Chondrocyte (in vitro differentiated cells): ENCODE results near the gene VSTM5. TPM values are rescaled to one million over a fixed set of nuclear protein-coding genes. Genes with fewer than 3 reads are reported as not detected.

Source experiments
- DNase-seq: peaks from one replicate; pipeline ENCODE4 v3.0.0; 2021; ENCODE audit warnings: mixed read lengths, low spot score
- H3K27ac Mint-ChIP-seq: one replicate; pipeline ENCODE4 v1.8.0; 2021; ENCODE audit warnings: mild to moderate bottlenecking, moderate library complexity, mixed read lengths; ENCODE audit not compliant: unreplicated experiment
- H3K27me3 Mint-ChIP-seq: 2 replicates; pipeline ENCODE4 v1.8.0; 2021; ENCODE audit warnings: low read depth, mixed read lengths
- H3K36me3 Mint-ChIP-seq: 2 replicates; pipeline ENCODE4 v1.8.0; 2021; ENCODE audit warnings: low read depth, mixed read lengths
- H3K4me1 Mint-ChIP-seq: 2 replicates; pipeline ENCODE4 v1.8.0; 2021; ENCODE audit warnings: low read depth, mild to moderate bottlenecking, mixed read lengths
- H3K4me3 Mint-ChIP-seq: one replicate; pipeline ENCODE4 v1.8.0; 2021; ENCODE audit warnings: mild to moderate bottlenecking, moderate library complexity, mixed read lengths; ENCODE audit not compliant: unreplicated experiment
- H3K9me3 Mint-ChIP-seq: 2 replicates; pipeline ENCODE4 v1.8.0; 2021; ENCODE audit warnings: low read depth, mixed read lengths
- total RNA-seq: library from RNA; stranded (reverse); gene quantifications from 3 replicates; pipeline ENCODE4 v1.2.1, GENCODE V29; 2021
- TF ChIP-seq, protein P1 (sequence below): fragments of 200-600 bp; sonication (generic); IDR thresholded peaks from 2 replicates; pipeline ENCODE4 v1.5.0; 2021; ENCODE audit warnings: antibody characterized with exemption, mild to moderate bottlenecking, moderate library complexity

Gene VSTM5
- total RNA-seq, 1 donor from 2014 or later: not detected

DNA sequence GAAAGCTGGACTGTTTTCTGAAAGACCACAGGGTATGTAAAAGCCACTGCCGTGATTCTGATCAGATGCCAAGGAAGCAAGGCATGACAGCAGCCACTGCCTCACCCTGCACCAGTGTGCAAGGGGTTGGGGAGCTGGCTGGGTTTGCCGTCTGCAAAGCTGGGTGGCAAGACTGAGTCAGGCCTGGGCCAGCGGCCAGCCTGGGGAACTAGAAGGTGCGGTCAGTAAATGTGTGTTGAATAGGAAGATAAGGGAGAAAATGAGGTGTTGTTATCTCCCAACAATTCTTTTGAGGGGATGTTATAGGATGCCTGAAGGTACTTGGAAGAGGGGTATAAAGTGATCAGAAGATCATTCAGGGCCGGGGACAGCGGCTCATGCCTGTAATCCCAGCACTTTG, 8.0 kb downstream of the VSTM5 start:
- H3K4me3 Mint-ChIP-seq: no peak overlapping the region
- H3K4me1 Mint-ChIP-seq: peaks cover 9% of the 10 kb centered on the region
- H3K27ac Mint-ChIP-seq: no peak overlapping the region
- no peaks in the 10 kb centered on the region for H3K27me3 Mint-ChIP-seq
- H3K36me3 Mint-ChIP-seq: no peaks in the 10 kb centered on the region
- H3K9me3 Mint-ChIP-seq: no peaks in the 10 kb centered on the region
- no peak for DNase-seq
- TF ChIP-seq, protein P1, sequence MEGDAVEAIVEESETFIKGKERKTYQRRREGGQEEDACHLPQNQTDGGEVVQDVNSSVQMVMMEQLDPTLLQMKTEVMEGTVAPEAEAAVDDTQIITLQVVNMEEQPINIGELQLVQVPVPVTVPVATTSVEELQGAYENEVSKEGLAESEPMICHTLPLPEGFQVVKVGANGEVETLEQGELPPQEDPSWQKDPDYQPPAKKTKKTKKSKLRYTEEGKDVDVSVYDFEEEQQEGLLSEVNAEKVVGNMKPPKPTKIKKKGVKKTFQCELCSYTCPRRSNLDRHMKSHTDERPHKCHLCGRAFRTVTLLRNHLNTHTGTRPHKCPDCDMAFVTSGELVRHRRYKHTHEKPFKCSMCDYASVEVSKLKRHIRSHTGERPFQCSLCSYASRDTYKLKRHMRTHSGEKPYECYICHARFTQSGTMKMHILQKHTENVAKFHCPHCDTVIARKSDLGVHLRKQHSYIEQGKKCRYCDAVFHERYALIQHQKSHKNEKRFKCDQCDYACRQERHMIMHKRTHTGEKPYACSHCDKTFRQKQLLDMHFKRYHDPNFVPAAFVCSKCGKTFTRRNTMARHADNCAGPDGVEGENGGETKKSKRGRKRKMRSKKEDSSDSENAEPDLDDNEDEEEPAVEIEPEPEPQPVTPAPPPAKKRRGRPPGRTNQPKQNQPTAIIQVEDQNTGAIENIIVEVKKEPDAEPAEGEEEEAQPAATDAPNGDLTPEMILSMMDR: no peak

DNA sequence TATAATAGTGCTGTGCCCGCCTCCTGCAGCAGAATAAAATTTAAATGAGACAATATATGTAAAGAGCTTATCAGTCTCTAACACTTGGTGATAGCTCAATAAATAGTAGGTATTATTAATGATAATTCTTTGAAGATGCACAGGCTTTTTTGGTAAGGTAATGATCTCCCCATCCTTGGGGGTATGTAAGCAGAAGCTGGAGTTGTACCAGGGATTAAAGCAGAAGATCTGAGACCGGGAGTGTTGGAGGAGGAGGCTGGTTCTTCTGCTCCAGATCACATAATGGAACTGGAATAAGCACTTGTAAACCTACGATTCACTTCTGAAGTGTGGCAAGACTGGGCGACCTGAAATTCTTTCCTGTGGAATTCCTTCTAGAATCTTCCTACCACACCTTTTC, 8.4 kb downstream of the VSTM5 start:
- Mint-ChIP-seq H3K9me3 (no peaks in the 10 kb centered on the region), H3K27me3 (no peaks in the 10 kb centered on the region), H3K4me3 (no peak overlapping the region), H3K36me3 (no peaks in the 10 kb centered on the region), H3K4me1 (peaks cover 9% of the 10 kb centered on the region), H3K27ac (no peak overlapping the region)
- TF ChIP-seq, protein P1: no peak
- no peak for DNase-seq

DNA sequence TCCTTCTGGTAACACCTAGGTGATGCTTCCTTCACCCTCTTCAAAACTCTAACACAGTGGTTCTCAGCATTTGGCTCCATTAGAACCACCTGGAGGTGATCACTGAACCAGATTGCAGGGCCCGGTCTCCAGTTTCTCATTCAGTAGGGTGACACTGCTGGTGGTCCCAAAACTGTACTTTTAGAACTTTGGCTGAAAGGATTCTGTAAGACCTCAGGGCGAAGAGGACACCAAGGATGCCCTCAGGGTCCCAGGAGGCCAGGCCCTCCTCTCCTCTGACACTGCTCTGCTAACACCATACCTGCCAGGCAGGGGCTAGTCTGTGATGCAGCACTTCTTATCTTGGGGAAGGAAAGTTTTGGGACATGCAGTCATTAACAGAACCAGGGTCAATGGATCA, 9.0 kb downstream of the VSTM5 start:
- peaks cover 7% of the 10 kb centered on the region for H3K4me1 Mint-ChIP-seq
- DNase-seq: no peak
- H3K9me3 Mint-ChIP-seq: no peaks in the 10 kb centered on the region
- no peaks in the 10 kb centered on the region for H3K27me3 Mint-ChIP-seq
- TF ChIP-seq, protein P1: no peak
- no peaks in the 10 kb centered on the region for H3K36me3 Mint-ChIP-seq
- H3K27ac Mint-ChIP-seq: no peak overlapping the region
- H3K4me3 Mint-ChIP-seq: no peak overlapping the region

DNA sequence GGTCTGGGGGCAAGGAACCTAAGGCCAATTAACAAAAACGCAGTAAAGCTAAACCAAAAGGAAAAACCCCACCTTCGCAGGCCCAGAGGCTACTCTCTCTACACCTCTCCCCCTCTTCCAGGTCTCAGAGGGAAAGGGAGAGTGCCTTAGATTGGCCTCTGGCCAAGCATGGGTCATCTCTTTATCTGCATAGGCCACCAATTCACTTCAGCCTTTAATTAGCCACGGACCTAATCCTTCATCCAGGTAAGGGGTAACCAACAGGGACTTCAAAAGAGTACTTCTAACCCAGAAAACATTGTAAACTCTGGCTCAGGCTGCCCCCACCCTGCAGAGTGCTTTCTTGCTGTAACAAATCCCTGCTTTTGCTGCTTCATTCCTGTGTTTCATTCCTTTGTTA, 9.4 kb downstream of the VSTM5 start:
- Mint-ChIP-seq H3K9me3 (no peaks in the 10 kb centered on the region), H3K4me3 (no peak overlapping the region), H3K4me1 (peaks cover 3% of the 10 kb centered on the region)

DNA sequence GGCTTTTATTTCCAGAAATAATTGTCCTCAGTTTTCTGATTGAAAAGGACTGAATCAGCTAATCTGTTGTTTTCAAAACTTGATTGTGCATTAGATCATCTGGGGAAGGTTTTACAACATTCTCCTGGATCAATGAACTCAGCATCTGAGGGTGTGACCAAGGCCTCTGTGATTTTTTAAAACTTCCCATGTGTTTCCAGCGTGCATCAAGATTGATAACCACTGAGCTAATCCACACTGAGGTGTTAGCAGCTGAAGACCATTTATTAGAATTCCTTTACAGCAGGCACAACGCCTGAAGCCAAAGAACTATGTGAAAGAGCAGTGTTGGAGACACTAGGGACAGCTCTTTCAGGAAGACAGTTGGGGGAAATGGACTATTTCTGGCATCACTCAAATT, 10.2 kb downstream of the VSTM5 start:
- Mint-ChIP-seq H3K36me3 (no peaks in the 10 kb centered on the region), H3K27me3 (no peaks in the 10 kb centered on the region), H3K4me1 (peaks cover 3% of the 10 kb centered on the region), H3K4me3 (no peak overlapping the region), H3K9me3 (no peaks in the 10 kb centered on the region), H3K27ac (no peak overlapping the region)
- DNase-seq: no peak
- TF ChIP-seq, protein P1: no peak

More for the DNA sequence above, 9.4 kb downstream of the VSTM5 start:
- Mint-ChIP-seq H3K27me3 (no peaks in the 10 kb centered on the region), H3K36me3 (no peaks in the 10 kb centered on the region), H3K27ac (no peak overlapping the region)
- DNase-seq: no peak
- TF ChIP-seq, protein P1: no peak
